Astrocyte of the cerebellum (primary cell): ENCODE results near the gene CES3.
A peak's percentile ranks its signal among the peaks of the same experiment; 100 is the strongest.

Experiments
- DNase-seq: peaks from one replicate; pipeline ENCODE4 v3.0.0-alpha.2; 2011; ENCODE audit warnings: low read depth
- H3K4me3 ChIP-seq: 2 replicates; pipeline ENCODE4 v1.5.1; 2011; ENCODE audit warnings: mild to moderate bottlenecking, low read depth, low read length, moderate library complexity
- in situ Hi-C: cut with HindIII; loops from 2 replicates; pipeline ENCODE4 v1.10.0; 2017; ENCODE audit warnings: low sequenced_read_pairs
- TF ChIP-seq, protein P1 (sequence below): IDR thresholded peaks from 2 replicates; pipeline ENCODE4 v1.5.1; 2012; ENCODE audit warnings: low read length, low read depth, moderate library complexity, mild to moderate bottlenecking; ENCODE audit errors: missing control alignments

Gene CES3

DNA sequence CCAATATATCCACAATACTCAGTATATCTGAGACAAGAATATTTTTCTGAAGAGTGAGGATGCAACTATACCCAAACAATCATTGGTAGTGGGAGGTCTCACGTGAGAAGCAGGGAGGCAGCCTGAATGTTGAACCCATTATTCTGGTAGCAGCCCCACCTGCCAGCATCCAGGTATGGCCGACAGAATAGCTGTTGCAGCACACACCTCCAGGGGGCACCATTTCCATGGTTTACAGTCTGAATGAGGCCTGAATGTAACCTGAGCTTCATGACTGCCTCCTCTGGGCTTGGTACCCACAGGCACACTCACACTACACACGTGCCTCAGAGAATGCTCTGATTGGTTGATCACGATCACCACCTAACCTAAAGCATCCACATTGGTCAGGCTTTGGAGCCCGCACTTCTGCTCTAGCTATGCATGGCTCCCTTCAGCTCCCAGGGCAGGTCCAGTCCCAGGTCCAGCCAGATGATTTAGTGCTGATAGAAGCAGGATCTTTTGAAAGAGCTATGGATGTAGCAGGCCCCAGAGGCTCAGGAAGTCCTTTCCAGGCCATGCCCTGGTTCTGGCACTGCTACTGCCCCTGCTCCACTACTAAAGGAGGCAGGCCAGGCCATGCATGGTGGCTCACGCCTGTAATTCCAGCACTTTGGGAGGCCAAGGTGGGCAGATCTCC is 56.9 kb downstream of the CES3 start:
- peak; percentile 83 for DNase-seq
- no peak overlapping the region for H3K4me3 ChIP-seq
- in situ Hi-C loops = no loop called here
- TF ChIP-seq, protein P1, sequence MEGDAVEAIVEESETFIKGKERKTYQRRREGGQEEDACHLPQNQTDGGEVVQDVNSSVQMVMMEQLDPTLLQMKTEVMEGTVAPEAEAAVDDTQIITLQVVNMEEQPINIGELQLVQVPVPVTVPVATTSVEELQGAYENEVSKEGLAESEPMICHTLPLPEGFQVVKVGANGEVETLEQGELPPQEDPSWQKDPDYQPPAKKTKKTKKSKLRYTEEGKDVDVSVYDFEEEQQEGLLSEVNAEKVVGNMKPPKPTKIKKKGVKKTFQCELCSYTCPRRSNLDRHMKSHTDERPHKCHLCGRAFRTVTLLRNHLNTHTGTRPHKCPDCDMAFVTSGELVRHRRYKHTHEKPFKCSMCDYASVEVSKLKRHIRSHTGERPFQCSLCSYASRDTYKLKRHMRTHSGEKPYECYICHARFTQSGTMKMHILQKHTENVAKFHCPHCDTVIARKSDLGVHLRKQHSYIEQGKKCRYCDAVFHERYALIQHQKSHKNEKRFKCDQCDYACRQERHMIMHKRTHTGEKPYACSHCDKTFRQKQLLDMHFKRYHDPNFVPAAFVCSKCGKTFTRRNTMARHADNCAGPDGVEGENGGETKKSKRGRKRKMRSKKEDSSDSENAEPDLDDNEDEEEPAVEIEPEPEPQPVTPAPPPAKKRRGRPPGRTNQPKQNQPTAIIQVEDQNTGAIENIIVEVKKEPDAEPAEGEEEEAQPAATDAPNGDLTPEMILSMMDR = peak; percentile 73

DNA sequence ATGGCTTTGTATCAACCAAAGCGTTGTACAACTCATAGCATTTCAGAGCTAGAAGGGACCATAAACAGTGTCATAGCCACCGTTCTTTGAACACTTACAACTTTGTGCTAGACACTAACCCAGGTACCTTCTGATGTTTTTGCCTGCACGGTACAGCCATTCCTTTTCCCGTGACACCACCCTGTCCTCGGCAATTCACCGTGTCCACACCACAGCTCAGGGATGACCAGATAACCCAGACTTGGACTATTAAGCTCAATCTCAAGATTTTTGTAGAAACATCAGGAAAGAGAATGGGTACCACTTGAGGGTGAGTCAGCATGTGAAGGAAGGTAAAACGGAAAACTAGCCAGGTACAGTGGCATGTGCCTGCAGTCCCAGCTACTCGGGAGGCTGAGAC is 58.1 kb downstream of the CES3 start:
- TF ChIP-seq, protein P1 = no peak
- H3K4me3 ChIP-seq = no peak overlapping the region
- in situ Hi-C loops = no loop called here
- DNase-seq = no peak

DNA sequence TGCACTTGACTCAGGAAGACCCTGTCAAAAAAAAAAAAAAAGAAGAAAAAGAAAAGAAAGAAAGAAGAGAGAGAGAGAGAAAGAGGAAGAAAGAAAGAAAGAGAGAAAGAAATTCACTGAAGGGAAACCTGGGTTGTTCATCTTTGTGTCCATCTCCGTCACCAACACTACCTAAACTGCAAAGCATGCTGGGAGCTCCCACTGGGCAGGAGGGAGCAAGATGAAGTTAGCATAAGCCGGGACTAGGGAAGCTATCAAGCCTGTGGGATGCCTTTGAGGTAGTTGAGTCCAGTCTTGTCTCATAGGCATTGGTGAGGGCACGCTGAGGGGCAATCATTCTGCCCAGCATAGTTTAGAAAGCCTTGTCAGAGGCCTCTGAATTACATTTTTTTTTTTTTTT is 60.3 kb downstream of the CES3 start:
- TF ChIP-seq, protein P1 = no peak
- no peak overlapping the region for H3K4me3 ChIP-seq
- no peak for DNase-seq
- in situ Hi-C loops = no loop called here

DNA sequence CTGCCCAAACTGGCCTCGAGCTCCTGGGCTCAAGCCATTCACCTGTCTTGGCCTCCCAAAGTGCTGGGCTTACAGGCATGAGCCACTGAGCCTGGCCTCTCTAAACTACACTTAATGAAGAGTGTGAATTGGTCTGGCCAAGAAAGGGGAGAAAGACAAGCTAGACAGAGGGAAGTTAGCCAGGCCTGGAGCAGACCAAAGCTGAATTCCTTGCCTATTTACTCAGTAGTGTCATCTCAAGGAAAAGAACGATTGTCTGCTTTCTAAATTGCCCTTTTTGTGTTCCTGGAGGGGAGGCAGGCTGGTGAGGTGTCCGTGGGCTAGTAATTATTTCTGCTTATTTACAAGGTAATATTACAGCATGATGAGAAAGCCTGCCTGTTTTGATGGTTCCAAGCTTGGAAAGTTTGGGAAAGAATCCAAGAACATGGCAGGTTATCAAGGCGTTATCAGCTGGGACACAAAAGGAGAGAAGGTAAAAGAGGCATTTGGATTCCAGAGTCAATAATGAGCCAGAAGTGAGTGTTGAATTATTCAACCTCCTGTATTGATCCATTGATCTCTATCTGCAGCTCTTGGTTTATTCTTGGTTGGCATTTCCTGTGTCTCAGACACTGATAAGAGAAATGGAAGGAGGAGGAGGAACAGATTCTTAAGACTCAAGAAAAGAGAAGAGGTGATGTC is 61.6 kb downstream of the CES3 start:
- in situ Hi-C loops = no loop called here
- TF ChIP-seq, protein P1 = no peak
- DNase-seq = no peak
- no peak overlapping the region for H3K4me3 ChIP-seq

DNA sequence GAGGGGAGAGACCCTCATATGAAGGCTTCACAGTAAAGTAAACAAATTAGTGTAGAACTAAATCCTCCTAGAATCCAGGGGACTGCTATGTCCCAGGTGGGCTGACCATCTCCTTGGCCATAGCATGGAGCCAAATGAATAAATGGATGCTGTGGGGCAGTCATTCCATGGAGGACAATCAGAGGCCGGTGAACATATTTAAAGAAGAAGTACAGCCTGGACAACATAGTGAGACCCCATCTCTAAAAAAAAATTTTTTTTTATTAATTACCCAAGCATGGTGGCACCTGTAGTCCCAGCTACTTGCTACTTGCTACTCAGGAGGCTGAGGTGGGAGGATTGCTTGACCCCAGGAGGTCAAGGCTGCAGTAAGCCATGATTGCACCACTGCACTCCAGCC is 62.6 kb downstream of the CES3 start:
- in situ Hi-C loops = no loop called here
- TF ChIP-seq, protein P1 = no peak
- DNase-seq = no peak
- no peak overlapping the region for H3K4me3 ChIP-seq
